Measurements from ENCODE around the gene COA6.

Gene COA6

GRCh38 chr1:234413990-234414389 lies 40.7 kb downstream of the COA6 start:
- no peak for DNase-seq

- no peak for DNase-seq
These were observed 54.8 kb downstream of the COA6 start for GRCh38 chr1:234427950-234428646.

GRCh38 chr1:234429434-234429806 lies 56.2 kb downstream of the COA6 start:
- no peak for DNase-seq

GRCh38 chr1:234430691-234431090 lies 57.4 kb downstream of the COA6 start:
- no peak for DNase-seq

GRCh38 chr1:234431255-234431654 lies 58.0 kb downstream of the COA6 start:
- no peak for DNase-seq

- no peak for DNase-seq
These were observed 60.5 kb downstream of the COA6 start for GRCh38 chr1:234433563-234434285.

All from activated CD4-positive, alpha-beta T cell treated with anti-CD3 and anti-CD28 coated beads, Interleukin-2, amount 50 U/mL, for 1 hour (primary cell).